Right forelimb (tissue), 1 donor: ENCODE measurements around the gene MEIOSIN.

Experiments
- DNase-seq: peaks from one replicate; pipeline ENCODE4 v3.0.0-alpha.2; 2018

The MEIOSIN gene

DNA sequence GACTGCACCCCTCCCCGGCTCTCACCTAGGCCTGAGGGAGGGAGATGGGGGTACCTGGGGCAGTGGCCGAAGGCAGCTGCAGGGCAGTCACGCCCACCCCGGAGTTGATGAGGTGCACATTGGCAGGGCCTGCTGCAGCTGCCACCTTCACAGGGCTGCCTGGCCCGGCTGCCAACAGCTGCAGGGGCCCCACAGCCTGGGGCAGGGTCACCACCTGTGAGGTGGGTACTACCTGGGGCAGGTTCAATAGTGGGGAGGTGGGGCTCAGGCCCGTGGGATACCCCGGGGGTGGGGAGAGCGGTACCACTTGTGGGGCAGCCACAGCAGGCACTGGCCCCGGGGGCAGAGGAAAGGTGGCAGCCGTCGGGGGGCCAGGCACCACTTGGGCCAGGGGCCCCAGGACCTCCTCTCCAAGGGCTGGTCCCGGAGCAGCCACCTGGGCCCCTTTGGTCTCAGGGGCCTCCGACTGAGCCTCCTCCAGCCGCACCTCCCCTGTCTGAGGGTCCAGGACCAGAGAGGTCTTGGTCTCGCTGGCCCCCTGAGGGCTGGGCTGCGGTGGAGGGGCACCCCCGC, 33.1 kb downstream of the MEIOSIN start:
- no peak for DNase-seq

DNA sequence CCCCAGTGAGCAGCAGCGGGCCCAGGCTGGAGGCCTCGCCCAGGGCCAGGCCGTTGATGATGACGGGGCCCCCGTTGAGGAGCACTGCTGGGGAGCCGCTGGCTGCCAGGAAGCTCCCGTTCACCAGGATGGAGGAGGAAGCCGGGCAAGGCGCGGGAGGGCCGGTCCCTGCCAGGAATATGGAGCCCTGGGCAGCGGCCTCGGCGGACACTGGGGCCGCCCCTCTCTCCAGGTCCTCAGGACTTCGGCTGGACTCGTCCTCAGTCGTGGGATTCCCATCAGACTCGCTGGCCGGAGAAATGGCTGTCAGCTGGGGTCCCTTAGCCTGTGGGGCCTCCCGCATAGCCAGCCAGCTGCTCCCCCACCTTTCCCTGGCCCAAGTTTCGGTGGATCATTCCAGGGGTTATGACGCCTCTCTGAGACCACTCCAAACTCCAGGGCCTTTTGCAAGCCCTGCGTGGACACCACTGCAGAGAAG, 33.7 kb downstream of the MEIOSIN start:
- DNase-seq = no peak

DNA sequence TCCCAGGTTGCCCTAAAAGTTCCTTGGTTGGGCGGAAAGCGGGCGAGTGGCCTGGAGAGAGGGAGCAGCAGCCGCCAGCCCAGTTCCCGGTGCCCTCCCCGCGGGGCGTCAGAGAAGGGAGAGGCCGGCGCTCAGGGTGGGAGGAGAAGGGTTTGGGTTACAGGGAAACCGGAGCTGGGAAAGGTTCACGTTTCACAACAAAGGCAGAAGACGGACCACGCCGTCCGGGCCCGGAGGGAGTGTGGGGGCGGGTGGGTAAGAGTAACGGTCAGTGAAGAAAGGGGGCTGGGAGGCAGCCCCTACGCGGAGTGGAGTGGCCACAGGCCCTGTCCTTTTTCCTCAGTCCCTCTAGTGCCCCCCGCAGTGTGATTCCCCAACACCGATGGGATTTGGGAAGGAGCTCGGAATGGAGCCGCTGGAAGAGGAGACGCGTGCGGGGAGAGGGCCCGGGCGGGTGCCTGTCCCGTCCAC, 34.2 kb downstream of the MEIOSIN start:
- peak; percentile 85 for DNase-seq

DNA sequence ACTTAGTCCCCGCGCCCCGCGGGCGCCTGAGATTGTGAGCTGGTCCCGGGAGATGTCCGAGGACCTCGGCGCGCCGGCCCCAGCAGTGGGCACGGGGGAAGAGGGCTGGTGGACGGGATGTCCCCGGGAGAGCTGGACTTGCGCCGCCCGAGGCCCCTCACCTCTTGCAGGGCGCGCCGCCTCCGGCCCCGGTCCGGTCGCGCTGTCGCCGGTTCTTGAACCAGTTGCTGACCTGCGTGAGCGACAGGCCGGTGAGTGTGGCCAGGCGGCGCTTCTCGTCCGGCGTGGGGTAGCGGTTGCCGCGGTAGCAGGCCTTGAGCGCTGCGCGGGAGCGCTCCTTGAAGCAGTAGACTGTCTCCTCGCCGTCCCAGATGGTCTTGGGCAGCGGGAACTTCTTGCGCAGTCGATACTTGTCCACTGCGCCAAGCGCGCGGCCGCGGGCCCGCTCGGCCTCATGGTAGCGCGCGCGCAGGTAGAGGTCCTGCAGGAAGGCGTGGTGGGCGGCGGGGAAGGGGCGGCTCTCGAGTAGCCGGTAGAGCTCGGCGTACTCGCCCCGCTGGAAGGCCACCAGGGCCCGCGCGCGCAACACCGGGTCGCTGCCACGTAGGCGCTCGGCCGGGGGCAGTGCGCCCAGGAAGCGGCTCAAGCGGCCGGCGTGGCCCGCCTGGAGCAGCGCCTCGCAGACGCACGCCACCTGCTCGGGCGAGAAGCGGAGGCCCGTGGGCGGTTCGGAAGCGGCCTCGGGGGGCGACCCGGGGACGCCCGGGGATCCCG, 34.8 kb downstream of the MEIOSIN start:
- DNase-seq = peak; percentile 80

DNA sequence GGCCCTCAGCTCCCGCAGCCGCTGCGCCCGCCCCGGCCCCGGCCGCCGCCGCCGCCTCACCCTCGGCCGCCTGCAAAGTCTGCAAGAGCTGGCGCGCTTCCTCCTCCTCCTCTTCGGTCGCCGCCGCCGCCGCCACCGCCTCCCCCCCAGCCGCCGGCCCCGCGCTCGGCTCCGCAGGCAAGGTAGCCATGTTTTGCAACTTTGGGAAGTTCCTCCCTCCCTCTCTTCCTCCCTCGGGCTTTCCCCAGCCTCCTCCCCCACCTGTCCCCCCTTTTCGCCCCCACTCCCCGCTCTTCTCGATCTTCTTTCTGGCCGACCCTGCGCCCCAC, 35.4 kb downstream of the MEIOSIN start:
- no peak for DNase-seq

DNA sequence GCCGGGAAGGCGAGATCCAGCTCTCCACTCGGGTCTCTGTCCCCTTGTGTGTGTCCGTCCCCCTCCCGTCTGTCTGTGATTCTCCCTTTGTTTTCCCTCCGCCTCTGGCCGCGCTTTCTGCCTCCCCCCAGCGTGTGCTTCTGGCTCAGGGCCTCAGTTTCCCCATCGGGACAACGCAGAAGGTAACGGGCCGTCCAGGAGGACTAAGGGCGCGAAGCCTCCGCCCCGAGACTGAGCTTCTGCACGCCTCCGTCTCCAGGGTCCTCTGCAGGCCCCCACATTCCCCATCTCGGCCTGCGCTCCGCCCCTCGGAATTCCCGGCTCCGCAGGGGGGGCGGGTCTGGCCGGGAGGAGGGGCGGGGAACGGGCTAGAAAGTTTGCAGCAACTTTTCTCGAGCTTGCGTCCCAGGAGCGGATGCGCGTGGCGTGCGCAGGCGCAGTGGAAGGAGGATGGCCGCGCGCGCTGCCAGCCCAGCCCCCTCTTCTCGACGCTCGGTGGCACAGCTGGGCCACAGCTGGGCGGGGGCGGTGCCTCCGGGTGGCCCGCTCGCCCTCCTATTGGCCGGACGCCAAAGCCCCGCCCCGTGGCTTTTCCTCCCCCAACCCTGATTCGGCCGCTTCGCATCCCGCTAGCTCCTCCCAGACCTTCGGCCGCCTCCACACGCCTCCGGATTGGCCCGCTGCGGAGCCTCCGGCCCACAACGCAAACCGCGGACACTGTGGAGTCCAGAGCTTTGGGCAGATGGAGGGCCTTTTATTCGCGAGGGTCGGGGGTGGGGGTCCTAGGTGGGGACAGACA, 35.9 kb downstream of the MEIOSIN start, which contains the start of gene SIX5:
TSS of gene SIX5 (minus strand) at position 269 of the 799 bp plus-strand sequence. CDS start 408 bp downstream, outside the sequence.
- DNase-seq = peak; percentile 100

DNA sequence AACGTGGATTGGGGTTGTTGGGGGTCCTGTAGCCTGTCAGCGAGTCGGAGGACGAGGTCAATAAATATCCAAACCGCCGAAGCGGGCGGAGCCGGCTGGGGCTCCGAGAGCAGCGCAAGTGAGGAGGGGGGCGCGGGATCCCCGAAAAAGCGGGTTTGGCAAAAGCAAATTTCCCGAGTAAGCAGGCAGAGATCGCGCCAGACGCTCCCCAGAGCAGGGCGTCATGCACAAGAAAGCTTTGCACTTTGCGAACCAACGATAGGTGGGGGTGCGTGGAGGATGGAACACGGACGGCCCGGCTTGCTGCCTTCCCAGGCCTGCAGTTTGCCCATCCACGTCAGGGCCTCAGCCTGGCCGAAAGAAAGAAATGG, 36.6 kb downstream of the MEIOSIN start:
- DNase-seq = no peak

DNA sequence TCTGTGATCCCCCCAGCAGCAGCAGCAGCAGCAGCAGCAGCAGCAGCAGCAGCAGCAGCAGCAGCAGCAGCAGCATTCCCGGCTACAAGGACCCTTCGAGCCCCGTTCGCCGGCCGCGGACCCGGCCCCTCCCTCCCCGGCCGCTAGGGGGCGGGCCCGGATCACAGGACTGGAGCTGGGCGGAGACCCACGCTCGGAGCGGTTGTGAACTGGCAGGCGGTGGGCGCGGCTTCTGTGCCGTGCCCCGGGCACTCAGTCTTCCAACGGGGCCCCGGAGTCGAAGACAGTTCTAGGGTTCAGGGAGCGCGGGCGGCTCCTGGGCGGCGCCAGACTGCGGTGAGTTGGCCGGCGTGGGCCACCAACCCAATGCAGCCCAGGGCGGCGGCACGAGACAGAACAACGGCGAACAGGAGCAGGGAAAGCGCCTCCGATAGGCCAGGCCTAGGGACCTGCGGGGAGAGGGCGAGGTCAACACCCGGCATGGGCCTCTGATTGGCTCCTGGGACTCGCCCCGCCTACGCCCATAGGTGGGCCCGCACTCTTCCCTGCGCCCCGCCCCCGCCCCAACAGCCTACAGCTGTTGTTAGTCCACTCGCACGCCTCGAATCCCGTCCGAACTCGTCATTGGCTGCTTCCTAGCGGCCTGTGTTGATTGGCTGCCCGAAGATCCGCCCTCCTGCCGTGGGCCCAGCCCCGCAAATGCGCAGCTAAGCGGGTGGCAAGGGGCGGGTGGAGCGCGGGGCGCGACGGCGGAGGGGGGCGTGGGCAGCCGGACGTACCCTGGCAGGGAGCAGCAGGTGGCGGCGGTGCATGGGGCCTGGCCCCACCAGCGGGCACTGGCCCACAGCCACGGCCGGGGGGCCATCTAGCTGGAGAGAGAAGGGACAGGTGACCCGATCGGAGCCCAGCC, 37.2 kb downstream of the MEIOSIN start:
- peak; percentile 95 for DNase-seq

DNA sequence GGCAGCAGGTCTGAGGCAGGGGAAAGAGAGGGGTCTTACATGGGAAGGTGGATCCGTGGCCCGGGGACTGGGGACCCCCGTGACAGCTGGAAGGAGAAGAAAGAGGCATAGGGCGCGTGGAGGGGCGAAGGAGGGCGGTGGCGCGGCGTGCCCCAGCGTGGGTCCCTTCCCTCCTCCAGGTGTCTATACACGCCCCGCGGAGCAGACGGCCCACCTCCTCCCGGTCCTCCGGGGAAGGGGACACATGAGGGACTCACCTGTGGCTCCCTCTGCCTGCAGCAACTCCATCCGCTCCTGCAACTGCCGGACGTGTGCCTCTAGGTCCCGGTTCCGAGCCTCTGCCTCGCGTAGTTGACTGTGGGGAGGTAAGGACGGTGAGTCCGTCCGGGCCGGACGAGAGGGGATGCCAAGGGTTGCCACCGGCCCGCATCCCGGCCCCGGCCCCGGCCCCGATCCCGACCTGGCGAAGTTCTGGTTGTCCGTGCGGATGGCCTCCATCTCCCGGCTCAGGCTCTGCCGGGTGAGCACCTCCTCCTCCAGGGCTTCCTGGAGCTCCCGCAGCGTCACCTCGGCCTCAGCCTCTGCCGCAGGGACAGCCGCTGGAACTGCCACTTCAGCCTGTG, 38.2 kb downstream of the MEIOSIN start:
- no peak for DNase-seq

DNA sequence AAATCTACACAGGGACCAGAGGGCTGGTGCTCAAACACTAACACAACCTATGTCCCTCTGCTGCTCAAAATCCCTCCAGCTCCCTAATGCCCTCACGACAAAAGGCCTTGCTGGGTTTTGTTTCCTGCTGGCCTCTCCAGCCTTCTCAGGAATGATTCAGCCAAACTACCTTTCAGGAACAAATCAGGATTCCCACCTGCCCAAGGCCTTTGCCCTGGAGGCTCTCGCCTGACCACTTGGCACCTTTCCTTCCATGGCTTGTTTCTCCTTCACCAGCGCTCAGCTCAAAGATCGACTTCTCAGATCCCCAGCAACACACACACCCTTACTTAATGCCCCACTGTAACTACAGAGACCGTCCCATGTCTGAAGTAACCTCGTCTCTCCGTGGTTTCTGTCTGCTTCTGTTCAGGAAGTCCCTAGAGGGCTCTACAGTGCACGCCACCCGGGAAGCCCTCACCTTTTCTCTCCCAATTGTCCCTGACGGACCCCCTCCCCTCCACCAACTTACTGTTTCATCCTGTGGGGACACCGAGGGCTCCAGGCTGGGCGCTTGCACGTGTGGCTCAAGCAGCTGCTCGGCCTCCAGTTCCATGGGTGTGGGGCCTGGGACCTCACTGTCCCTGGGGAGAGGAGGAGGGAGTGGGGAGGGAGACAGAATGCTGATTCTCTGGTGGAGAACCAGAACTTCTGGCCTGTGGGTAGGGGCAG, 39.0 kb downstream of the MEIOSIN start:
- no peak for DNase-seq

DNA sequence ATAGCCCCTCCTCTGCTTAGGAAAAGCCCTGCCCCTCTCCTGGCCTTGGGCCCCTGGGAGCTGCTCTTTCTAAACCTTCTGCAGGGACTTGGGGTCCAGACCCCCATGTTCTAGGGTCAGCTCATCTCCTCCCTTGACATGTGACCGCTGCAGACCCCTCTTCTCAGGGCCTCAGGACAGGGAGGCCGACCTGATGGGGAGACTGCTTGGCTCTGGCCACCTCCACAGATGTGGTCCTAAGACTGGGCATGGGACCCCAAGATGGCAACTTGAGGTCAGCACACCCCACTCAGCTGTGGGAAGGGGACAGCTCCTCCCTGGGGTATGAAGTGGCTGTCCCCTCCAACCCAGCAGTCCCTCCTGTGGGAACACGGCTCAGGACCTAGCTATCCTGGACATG, 39.7 kb downstream of the MEIOSIN start:
- no peak for DNase-seq

DNA sequence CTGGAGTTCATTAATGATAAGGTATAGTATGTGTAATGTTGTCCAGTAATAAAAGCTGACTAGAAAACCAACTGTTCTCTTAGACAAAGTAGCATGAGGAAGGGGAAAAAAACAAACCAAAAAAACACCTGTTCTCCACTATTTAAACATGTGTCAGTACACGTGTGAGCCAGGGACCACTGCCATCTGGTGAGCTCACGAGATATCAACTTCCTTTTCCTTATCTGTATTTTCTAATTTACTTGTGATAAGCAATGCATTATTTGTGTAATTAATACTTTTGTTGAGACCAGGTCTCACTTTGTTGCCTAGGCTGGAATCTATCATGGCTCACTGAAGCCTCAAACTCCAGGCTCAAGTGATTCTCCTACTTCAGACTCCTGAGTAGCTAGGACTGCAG, 40.1 kb downstream of the MEIOSIN start:
- DNase-seq = no peak

DNA sequence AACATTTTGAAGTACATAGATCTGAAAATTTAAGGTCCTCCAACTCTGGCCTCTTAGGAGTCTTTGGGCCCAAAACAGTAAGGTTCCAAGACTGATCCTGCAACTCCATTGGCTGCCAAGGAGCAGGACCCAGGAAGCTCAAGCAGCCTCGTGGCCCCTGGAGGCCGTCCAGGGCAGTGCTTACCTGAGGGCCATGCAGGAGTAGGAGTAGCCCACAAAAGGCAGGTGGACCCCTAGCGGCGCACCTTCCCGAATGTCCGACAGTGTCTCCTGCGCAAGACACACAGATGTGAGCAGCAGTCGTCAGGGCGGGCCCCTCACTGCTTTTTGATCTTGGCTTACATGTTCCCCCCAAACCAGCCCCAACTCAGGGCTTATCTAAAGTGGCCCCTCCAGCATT, 41.5 kb downstream of the MEIOSIN start:
- no peak for DNase-seq

DNA sequence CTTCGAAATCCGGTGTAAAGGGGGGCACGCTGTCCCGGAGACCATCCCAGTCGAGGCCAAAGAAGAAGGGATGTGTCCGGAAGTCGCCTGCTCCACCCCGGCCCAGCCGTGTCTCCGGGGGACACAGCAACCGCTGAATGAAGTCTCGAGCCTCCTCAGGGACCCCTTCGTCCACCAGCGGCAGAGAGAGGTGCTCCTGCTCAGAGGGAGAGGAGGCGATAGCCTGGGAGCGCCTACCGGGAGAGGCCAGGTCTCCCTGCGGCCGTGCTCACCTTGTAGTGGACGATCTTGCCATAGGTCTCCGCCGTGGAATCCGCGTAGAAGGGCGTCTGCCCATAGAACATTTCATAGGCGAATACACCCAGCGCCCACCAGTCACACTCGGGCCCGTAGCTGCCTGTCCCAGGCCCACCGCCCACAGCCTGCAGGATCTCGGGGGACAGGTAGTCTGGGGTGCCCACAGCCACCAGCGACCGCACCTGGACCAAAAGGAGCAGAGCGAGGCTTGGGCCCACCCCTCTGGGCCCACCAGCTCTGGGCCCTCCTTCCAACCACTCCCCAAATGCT, 44.2 kb downstream of the MEIOSIN start:
- no peak for DNase-seq

DNA sequence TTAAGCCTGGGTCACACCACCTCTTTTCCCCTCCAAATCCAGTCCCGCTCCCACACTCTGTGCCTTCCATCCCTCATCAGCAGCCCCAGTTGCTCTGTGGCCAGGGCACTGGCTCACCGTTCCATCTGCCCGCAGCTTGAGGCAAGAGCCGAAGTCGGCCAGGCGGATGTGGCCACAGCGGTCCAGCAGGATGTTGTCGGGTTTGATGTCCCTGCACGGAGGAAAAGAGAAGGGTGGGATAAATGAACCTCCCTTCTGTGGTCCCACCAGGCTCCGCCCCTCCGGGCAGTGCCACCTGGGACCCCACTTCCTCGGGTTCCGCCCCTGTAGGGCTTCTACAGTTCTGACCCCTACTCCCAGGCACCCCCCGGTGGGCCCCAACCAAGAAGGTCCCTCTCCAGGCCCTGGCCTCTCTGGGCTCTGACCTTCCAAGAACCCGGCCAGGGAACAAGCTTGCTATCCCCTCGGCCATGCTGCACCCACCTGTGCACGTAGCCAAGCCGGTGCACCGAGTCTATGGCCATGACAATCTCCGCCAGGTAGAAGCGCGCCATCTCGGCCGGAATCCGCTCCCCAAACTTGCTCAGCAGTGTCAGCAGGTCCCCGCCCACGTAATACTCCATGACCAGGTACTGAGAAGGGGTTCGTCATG, 44.9 kb downstream of the MEIOSIN start:
- no peak for DNase-seq

DNA sequence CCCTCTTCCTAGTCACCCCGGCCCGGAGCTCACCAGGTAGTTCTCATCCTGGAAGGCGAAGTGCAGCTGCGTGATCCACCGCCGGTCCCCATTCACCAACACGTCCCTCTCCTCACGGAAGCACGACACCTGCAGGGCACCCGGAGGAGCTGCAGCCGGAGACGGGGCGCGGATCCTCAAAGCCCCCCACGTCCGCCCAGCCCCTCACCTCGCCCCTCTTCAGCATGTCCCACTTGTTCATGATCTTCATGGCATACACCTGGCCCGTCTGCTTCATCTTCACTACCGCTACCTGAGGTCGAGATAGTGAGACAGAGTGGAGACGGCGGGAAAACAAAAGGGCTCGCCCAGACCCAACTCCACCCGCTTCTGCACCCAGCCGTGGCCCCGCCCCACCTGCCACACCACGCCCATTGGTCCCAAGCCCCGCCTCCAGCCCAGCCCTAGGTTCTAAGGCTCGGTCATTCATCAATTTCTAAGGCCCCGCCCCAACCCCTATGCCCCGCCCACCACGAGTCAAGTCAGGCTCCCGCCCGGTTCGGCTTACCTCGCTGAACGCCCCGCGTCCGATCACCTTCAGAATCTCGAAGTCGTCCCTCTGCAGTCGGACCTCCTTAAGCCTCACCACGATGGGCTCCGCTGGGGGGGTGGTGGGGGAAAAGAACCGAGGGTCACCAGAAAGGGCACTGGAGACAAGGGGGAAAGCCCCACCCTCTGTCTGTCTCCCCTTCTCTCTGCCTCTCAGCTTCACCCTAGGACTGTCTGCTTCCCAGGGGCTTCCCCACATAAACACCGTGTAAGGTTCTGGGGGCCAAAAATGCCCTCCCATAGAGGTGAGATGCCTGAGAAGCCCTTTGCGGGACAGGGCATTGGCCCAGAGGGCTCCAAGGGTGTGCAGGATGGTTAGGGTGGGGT, 46.2 kb downstream of the MEIOSIN start:
- DNase-seq = peak; percentile 80

DNA sequence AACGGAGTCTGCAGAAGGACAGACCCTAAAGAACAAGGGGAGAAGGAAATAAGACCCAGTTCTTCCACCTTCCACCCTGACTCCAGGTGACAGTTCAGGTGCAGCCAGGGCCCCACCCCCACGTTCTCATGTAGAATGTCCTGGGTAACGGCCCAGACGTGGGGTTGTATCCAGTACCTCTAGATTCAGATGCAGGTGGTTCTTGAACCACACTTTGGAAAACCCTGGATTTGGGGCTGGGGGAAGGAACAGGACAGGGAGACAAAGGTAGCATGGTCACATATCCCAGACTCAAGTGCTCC, 46.9 kb downstream of the MEIOSIN start:
- DNase-seq = no peak

DNA sequence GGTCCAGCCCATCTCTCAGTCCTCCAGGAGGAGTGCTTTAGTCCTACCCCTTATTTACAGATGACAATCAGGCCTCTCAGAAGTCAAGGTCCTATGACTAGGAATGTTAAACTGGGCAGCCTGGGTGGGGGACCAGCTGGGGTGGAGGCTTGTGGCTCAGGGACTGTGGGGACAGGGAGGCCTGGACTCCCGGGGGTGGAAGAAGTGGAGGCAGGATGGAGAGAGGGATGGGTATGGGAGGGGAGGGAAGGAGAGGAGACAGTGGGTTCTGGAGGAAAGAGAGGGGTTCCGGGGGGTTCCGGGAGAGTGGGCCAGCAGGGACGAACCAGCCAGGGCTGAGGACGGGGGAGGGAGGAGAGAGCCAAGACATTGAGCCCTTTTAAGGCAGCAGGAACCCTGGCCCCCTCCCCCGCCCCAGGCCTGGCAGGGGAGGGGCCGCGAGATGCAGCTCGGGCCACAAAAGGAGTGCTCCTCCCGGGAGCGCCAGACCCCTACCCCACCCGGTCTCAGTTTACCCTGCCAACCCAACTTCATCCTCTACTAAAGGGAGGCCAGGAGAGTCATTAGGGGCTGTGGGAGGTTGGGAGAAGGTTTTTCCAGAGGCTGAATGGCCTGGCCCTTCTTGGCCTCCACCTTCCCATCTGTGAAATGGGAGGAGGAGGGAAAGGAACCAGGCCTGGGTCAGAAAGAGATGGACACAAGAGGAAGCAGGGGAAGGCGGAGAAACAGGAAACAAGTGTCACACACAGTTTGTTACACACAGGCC, 47.4 kb downstream of the MEIOSIN start:
- DNase-seq = no peak
